ENCODE measurements around the gene SURF6.

Gene SURF6

DNA sequence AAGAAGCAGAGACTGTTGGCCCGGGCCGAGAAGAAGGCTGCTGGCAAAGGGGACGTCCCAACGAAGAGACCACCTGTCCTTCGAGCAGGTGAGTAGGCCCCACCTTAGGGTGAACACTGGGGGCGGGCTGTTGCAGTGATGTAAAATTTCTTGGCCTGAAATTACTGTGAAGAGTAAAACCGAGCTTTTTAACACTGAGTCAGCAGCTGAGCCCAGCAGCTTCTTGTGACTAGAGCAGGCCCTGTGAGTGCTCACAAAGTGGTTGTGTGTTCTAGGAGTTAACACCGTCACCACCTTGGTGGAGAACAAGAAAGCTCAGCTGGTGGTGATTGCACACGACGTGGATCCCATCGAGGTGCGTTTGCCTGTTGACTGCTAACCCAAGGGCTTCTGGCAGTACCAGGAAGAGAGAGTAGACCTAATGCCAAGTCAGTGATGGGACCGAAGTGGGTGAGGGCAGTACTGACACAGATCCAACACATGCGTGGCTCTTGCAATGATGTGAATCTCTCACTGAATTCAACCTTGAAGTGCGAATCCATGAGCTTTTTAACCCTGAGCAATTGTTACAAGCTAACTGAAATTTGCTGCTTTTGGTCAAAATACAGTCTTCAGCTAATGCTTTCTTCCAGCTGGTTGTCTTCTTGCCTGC lies 14.1 kb upstream of the SURF6 start:
- peaks cover 7 to 15% of the 10 kb centered on the region in 2 donors for H3K4me1 ChIP-seq (ENCODE audit: control insufficient read depth in 2 of 2, insufficient read depth in 1 of 2, low read depth in 1 of 2, low read length in 2 of 2)
- DNase-seq (ENCODE audit: low spot score): no peak
- H2AFZ ChIP-seq (ENCODE audit: low read length): no peak overlapping the region
- H3K18ac ChIP-seq (ENCODE audit: low read length): no peak overlapping the region
- H3K14ac ChIP-seq (ENCODE audit: low read length): no peak overlapping the region
- H3K4me2 ChIP-seq (ENCODE audit: insufficient read depth, low read length, poor library complexity, severe bottlenecking): no peak overlapping the region
- peaks cover 54 to 74% of the 10 kb centered on the region in 2 donors for H3K36me3 ChIP-seq (replicated peaks in 1 of 2; ENCODE audit: control insufficient read depth in 2 of 2, insufficient read depth in 2 of 2, low read length in 2 of 2)
- no peaks in the 10 kb centered on the region for H3K27me3 ChIP-seq (ENCODE audit: control insufficient read depth in 3 of 3, insufficient read depth in 3 of 3, low read depth in 1 of 3, low read length in 3 of 3)
- no peak overlapping the region for H4K8ac ChIP-seq (ENCODE audit: low read depth, low read length)
- no peak overlapping the region for H2BK15ac ChIP-seq (ENCODE audit: low read length)
- no peak overlapping the region for H2BK120ac ChIP-seq (ENCODE audit: low read depth, low read length)
- no peak overlapping the region for H2BK12ac ChIP-seq (ENCODE audit: low read length)
- no peak overlapping the region for H3K27ac ChIP-seq (replicated peaks; ENCODE audit: low read length)
- H3K9ac ChIP-seq (ENCODE audit: low read depth, low read length, poor library complexity): no peak overlapping the region
- peak overlapping the region in 1 of 2 donors; percentile 100 for H3K4me3 ChIP-seq (ENCODE audit: low read length in 2 of 2)
- peaks cover 0 to 5% of the 10 kb centered on the region in 2 donors for H3K9me3 ChIP-seq (replicated peaks in 1 of 2; ENCODE audit: control insufficient read depth in 2 of 2, insufficient read depth in 1 of 2, low read depth in 1 of 2, low read length in 2 of 2)
- H3K23ac ChIP-seq (ENCODE audit: low read depth, low read length, poor library complexity): no peak overlapping the region
- no peak overlapping the region for H4K91ac ChIP-seq (ENCODE audit: low read depth, low read length, poor library complexity)
- no peak overlapping the region for H3K4ac ChIP-seq (ENCODE audit: low read length)
- no peak overlapping the region for H2AK5ac ChIP-seq (ENCODE audit: low read depth, low read length)
- no peak overlapping the region for H2BK5ac ChIP-seq (ENCODE audit: low read length)
- peaks cover 24% of the 10 kb centered on the region for H3K79me1 ChIP-seq (ENCODE audit: low read depth, low read length)
- WGBS, 2 donors (ENCODE audit: extremely low coverage in 2 of 2, insufficient read length in 2 of 2, insufficient replicate concordance in 1 of 2): no CpG with 5 or more reads among the region's 15 CpGs

- H4K91ac ChIP-seq (ENCODE audit: low read depth, low read length, poor library complexity): peak overlapping the region; percentile 97
- WGBS, 2 donors (ENCODE audit: extremely low coverage in 2 of 2, insufficient read length in 2 of 2, insufficient replicate concordance in 1 of 2): no CpG with 5 or more reads among the region's 25 CpGs
- no peak for DNase-seq (ENCODE audit: low spot score)
These were observed 13.0 kb upstream of the SURF6 start for GRCh38 chr9:133348718-133349573.

DNA sequence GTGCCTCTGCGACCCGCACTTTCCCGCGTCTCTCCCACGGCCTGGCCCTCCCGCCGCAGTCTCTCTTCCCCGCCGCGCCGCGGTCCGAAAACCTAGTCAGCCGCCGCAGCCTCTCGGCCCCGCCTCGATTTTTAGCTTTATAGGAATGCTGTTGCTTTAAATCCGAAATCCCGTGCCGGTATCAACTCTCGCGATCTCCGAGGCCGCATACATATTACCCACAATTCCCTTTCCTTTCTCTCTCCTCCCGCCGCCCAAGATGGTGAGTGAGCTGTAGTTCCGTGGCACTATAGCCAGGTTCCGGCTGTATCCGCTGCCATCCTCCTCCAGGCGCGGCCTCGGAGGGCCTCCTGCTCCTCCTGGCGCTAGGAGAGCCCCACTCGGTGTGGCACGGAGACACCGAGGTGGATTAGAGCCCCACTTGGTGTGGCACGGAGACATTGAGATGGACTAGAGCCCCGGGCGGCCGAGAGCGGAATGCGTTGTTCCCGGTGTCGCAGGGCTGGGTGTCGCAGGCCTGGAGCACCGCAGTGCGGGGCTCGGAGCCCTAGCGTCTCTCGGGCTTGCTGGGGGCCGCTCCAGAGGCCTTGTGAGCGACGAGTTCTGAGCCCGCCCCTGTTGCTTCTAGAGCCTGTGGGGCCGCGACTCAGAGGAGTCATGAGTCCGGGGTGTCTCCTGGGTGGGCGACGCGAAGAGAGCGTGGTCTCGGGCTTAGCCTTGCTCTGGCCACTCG lies 12.2 kb upstream of the SURF6 start, which contains the start of the genes MED22 and RPL7A:
Gene MED22, minus strand, starts transcription at position 147 of the 733 bp plus-strand sequence. CDS start 1,469 bp downstream, outside the sequence.
Gene RPL7A, plus strand, starts transcription at position 234 of the 733 bp plus-strand sequence. Its CDS starts 26 bp downstream, at position 260.
- peak within 1 kb of the TSS; percentile 89 to 100 for H3K4me3 ChIP-seq (ENCODE audit: low read length in 2 of 2)
- H3K36me3 ChIP-seq (replicated peaks in 1 of 2; ENCODE audit: control insufficient read depth in 2 of 2, insufficient read depth in 2 of 2, low read length in 2 of 2): peaks cover 70 to 81% of the 10 kb centered on the region in 2 donors
- no peaks in the 10 kb centered on the region for H3K27me3 ChIP-seq (ENCODE audit: control insufficient read depth in 3 of 3, insufficient read depth in 3 of 3, low read depth in 1 of 3, low read length in 3 of 3)
- H2AFZ ChIP-seq (ENCODE audit: low read length): peak within 1 kb of the TSS; percentile 89
- peak within 1 kb of the TSS; percentile 99 for H3K23ac ChIP-seq (ENCODE audit: low read depth, low read length, poor library complexity)
- H3K14ac ChIP-seq (ENCODE audit: low read length): peak within 1 kb of the TSS; percentile 95
- peaks cover 7 to 15% of the 10 kb centered on the region in 2 donors for H3K4me1 ChIP-seq (ENCODE audit: control insufficient read depth in 2 of 2, insufficient read depth in 1 of 2, low read depth in 1 of 2, low read length in 2 of 2)
- H4K91ac ChIP-seq (ENCODE audit: low read depth, low read length, poor library complexity): peak within 1 kb of the TSS; percentile 97
- peak within 1 kb of the TSS; percentile 100 for H3K18ac ChIP-seq (ENCODE audit: low read length)
- no CpG with 5 or more reads among the region's 64 CpGs for WGBS, 2 donors (ENCODE audit: extremely low coverage in 2 of 2, insufficient read length in 2 of 2, insufficient replicate concordance in 1 of 2)
- H3K4ac ChIP-seq (ENCODE audit: low read length): peak within 1 kb of the TSS; percentile 99
- peaks cover 25% of the 10 kb centered on the region for H3K79me1 ChIP-seq (ENCODE audit: low read depth, low read length)
- peak; percentile 95 for DNase-seq (ENCODE audit: low spot score)
- H2AK5ac ChIP-seq (ENCODE audit: low read depth, low read length): peak within 1 kb of the TSS; percentile 99
- H2BK15ac ChIP-seq (ENCODE audit: low read length): peak within 1 kb of the TSS; percentile 3
- peak within 1 kb of the TSS; percentile 77 for H4K8ac ChIP-seq (ENCODE audit: low read depth, low read length)
- peak within 1 kb of the TSS; percentile 82 for H2BK120ac ChIP-seq (ENCODE audit: low read depth, low read length)
- peak within 1 kb of the TSS; percentile 86 for H3K4me2 ChIP-seq (ENCODE audit: insufficient read depth, low read length, poor library complexity, severe bottlenecking)
- H2BK5ac ChIP-seq (ENCODE audit: low read length): peak within 1 kb of the TSS; percentile 97
- H2BK12ac ChIP-seq (ENCODE audit: low read length): no peak within 1 kb of the TSS
- H3K9me3 ChIP-seq (replicated peaks in 1 of 2; ENCODE audit: control insufficient read depth in 2 of 2, insufficient read depth in 1 of 2, low read depth in 1 of 2, low read length in 2 of 2): peaks cover 0 to 5% of the 10 kb centered on the region in 2 donors
- H3K27ac ChIP-seq (replicated peaks; ENCODE audit: low read length): peak within 1 kb of the TSS; percentile 90
- H3K9ac ChIP-seq (ENCODE audit: low read depth, low read length, poor library complexity): peak within 1 kb of the TSS; percentile 99

More at GRCh38 chr9:133348718-133349573, 13.0 kb upstream of the SURF6 start:
- H2AK5ac ChIP-seq (ENCODE audit: low read depth, low read length): peak overlapping the region; percentile 99
- H2BK12ac ChIP-seq (ENCODE audit: low read length): no peak overlapping the region
- H3K4me3 ChIP-seq (ENCODE audit: low read length in 2 of 2): peak overlapping the region; percentile 89 to 100
- H3K36me3 ChIP-seq (replicated peaks in 1 of 2; ENCODE audit: control insufficient read depth in 2 of 2, insufficient read depth in 2 of 2, low read length in 2 of 2): peaks cover 62 to 81% of the 10 kb centered on the region in 2 donors
- peak overlapping the region; percentile 82 for H2BK120ac ChIP-seq (ENCODE audit: low read depth, low read length)
- H3K23ac ChIP-seq (ENCODE audit: low read depth, low read length, poor library complexity): peak overlapping the region; percentile 99
- peak overlapping the region; percentile 77 for H4K8ac ChIP-seq (ENCODE audit: low read depth, low read length)
- H2AFZ ChIP-seq (ENCODE audit: low read length): no peak overlapping the region
- H3K27me3 ChIP-seq (ENCODE audit: control insufficient read depth in 3 of 3, insufficient read depth in 3 of 3, low read depth in 1 of 3, low read length in 3 of 3): no peaks in the 10 kb centered on the region
- peaks cover 0 to 5% of the 10 kb centered on the region in 2 donors for H3K9me3 ChIP-seq (replicated peaks in 1 of 2; ENCODE audit: control insufficient read depth in 2 of 2, insufficient read depth in 1 of 2, low read depth in 1 of 2, low read length in 2 of 2)
- H3K4me1 ChIP-seq (ENCODE audit: control insufficient read depth in 2 of 2, insufficient read depth in 1 of 2, low read depth in 1 of 2, low read length in 2 of 2): peaks cover 7 to 15% of the 10 kb centered on the region in 2 donors
- H2BK15ac ChIP-seq (ENCODE audit: low read length): peak overlapping the region; percentile 3
- peak overlapping the region; percentile 100 for H3K18ac ChIP-seq (ENCODE audit: low read length)
- peak overlapping the region; percentile 99 for H3K4ac ChIP-seq (ENCODE audit: low read length)
- peaks cover 25% of the 10 kb centered on the region for H3K79me1 ChIP-seq (ENCODE audit: low read depth, low read length)
- H3K4me2 ChIP-seq (ENCODE audit: insufficient read depth, low read length, poor library complexity, severe bottlenecking): peak overlapping the region; percentile 64
- H3K9ac ChIP-seq (ENCODE audit: low read depth, low read length, poor library complexity): peak overlapping the region; percentile 99
- H3K14ac ChIP-seq (ENCODE audit: low read length): peak overlapping the region; percentile 95
- H2BK5ac ChIP-seq (ENCODE audit: low read length): peak overlapping the region; percentile 97
- peak overlapping the region; percentile 90 for H3K27ac ChIP-seq (replicated peaks; ENCODE audit: low read length)

Data from neuronal stem cell (in vitro differentiated cells).